ENCODE data around the gene TANGO6. TPM values are rescaled to one million over a fixed set of nuclear protein-coding genes. Genes with fewer than 3 reads are reported as not detected.

Gene TANGO6
- total RNA-seq, 6 donors from 2014 or later: 11.7 to 30.4 (median 15.5) TPM

GRCh38 chr16:69116906-69117305, 273.6 kb downstream of the TANGO6 start:
- WGBS, 2 donors: 47 to 88% methylated on average over 2 to 6 of the region's 6 CpGs
- no peak overlapping the region for H3K4me3 ChIP-seq
- DNase-seq: no peak
- H3K36me3 ChIP-seq: peaks cover 14 to 72% (median 63%) of the 10 kb centered on the region in 4 donors
- no peaks in the 10 kb centered on the region for H3K9me3 ChIP-seq
- ATAC-seq (ENCODE audit: low FRiP score in 2 of 2): no peak
- H3K4me1 ChIP-seq: peaks cover 0 to 14% (median 1%) of the 10 kb centered on the region in 4 donors
- no peak overlapping the region for H3K27ac ChIP-seq
- no peaks in the 10 kb centered on the region for H3K27me3 ChIP-seq
- TF ChIP-seq EP300 (IDR thresholded peaks at IDR 0.05): no peak
- TF ChIP-seq POLR2A (IDR thresholded peaks at IDR 0.05): no peak
- no peak for TF ChIP-seq CTCF (IDR thresholded peaks at IDR 0.05)
- TF ChIP-seq POLR2AphosphoS5 (IDR thresholded peaks at IDR 0.05): no peak

- Histone ChIP-seq H3K27ac (no peak overlapping the region), H3K4me1 (peaks cover 0 to 14% (median 0%) of the 10 kb centered on the region in 4 donors), H3K9me3 (no peaks in the 10 kb centered on the region), H3K36me3 (peaks cover 14 to 68% (median 59%) of the 10 kb centered on the region in 4 donors), H3K27me3 (no peaks in the 10 kb centered on the region), H3K4me3 (no peak overlapping the region)
- DNase-seq (no peak), ATAC-seq (ENCODE audit: low FRiP score in 2 of 2) (no peak)
- 86 to 97% methylated on average over 2 of the region's 2 CpGs for WGBS, 2 donors
- no peak for TF ChIP-seq EP300 (IDR thresholded peaks at IDR 0.05)
- TF ChIP-seq CTCF (IDR thresholded peaks at IDR 0.05): no peak
- TF ChIP-seq POLR2A (IDR thresholded peaks at IDR 0.05): no peak
- TF ChIP-seq POLR2AphosphoS5 (IDR thresholded peaks at IDR 0.05): no peak
Observed at GRCh38 chr16:69118468-69118867, 275.1 kb downstream of the TANGO6 start.

GRCh38 chr16:69118994-69119393, 275.7 kb downstream of the TANGO6 start:
- H3K4me3 ChIP-seq: no peak overlapping the region
- H3K27me3 ChIP-seq: no peaks in the 10 kb centered on the region
- H3K36me3 ChIP-seq: peaks cover 14 to 64% (median 55%) of the 10 kb centered on the region in 4 donors
- ATAC-seq (ENCODE audit: low FRiP score in 2 of 2): no peak
- DNase-seq: no peak
- peaks cover 0 to 14% (median 0%) of the 10 kb centered on the region in 4 donors for H3K4me1 ChIP-seq
- H3K27ac ChIP-seq: no peak overlapping the region
- 84 to 100% methylated on average over 1 to 2 of the region's 2 CpGs for WGBS, 2 donors
- TF ChIP-seq CTCF (IDR thresholded peaks at IDR 0.05) (no peak), EP300 (IDR thresholded peaks at IDR 0.05) (no peak), POLR2A (IDR thresholded peaks at IDR 0.05) (no peak), POLR2AphosphoS5 (IDR thresholded peaks at IDR 0.05) (no peak)
- H3K9me3 ChIP-seq: no peaks in the 10 kb centered on the region

GRCh38 chr16:69119536-69119935, 276.2 kb downstream of the TANGO6 start:
- H3K4me1 ChIP-seq: peaks cover 0 to 14% (median 0%) of the 10 kb centered on the region in 4 donors
- H3K27ac ChIP-seq: no peak overlapping the region
- ATAC-seq (ENCODE audit: low FRiP score in 2 of 2) (no peak), DNase-seq (no peak)
- H3K9me3 ChIP-seq: no peaks in the 10 kb centered on the region
- H3K27me3 ChIP-seq: no peaks in the 10 kb centered on the region
- TF ChIP-seq EP300 (IDR thresholded peaks at IDR 0.05) (no peak), CTCF (IDR thresholded peaks at IDR 0.05) (no peak), POLR2AphosphoS5 (IDR thresholded peaks at IDR 0.05) (no peak), POLR2A (IDR thresholded peaks at IDR 0.05) (no peak)
- no peak overlapping the region for H3K4me3 ChIP-seq
- H3K36me3 ChIP-seq: peaks cover 14 to 59% (median 51%) of the 10 kb centered on the region in 4 donors
- 93 to 100% methylated on average over 1 to 2 of the region's 2 CpGs for WGBS, 2 donors

- no peak for DNase-seq
- ATAC-seq (ENCODE audit: low FRiP score in 2 of 2): no peak
- no peak overlapping the region for H3K27ac ChIP-seq
- TF ChIP-seq POLR2AphosphoS5 (IDR thresholded peaks at IDR 0.05) (no peak), POLR2A (IDR thresholded peaks at IDR 0.05) (no peak), EP300 (IDR thresholded peaks at IDR 0.05) (no peak), CTCF (IDR thresholded peaks at IDR 0.05) (no peak)
- H3K36me3 ChIP-seq: peaks cover 10 to 52% (median 47%) of the 10 kb centered on the region in 4 donors
- no peaks in the 10 kb centered on the region for H3K9me3 ChIP-seq
- H3K27me3 ChIP-seq: no peaks in the 10 kb centered on the region
- WGBS, 2 donors: 92% methylated on average over 8 to 19 of the region's 19 CpGs
- H3K4me1 ChIP-seq: peaks cover 0 to 14% (median 0%) of the 10 kb centered on the region in 4 donors
- no peak overlapping the region for H3K4me3 ChIP-seq
Observed at GRCh38 chr16:69120096-69120664, 276.8 kb downstream of the TANGO6 start.

All from upper lobe of left lung (tissue), 6 donors.